K562 (cell line): Measurements from ENCODE around the gene NUF2. TPM values are rescaled to one million over a fixed set of nuclear protein-coding genes. Genes with fewer than 3 reads are reported as not detected.

Experiments
- ATAC-seq: fragments of 200-7000 bp; cut with Tn5 transposase; 3 replicates; pipeline ENCODE4 v1.9.1; 2020; ENCODE audit warnings: moderate library complexity
- BruUV-seq: library from RNA; stranded (reverse); fragments of 400-500 nt; replicated peaks from 2 replicates; lab custom pipeline; 2021; lab: Mats Ljungman, UMichigan
- CTCF ChIA-PET: fragments of 300-600 bp; formaldehyde crosslinking; extraction: SDS; loops from one replicate; lab custom pipeline; 2021; ENCODE audit warnings: low intra/inter-chr PET ratio; lab: Yijun Ruan, JAX
- POLR2A ChIA-PET: fragments of 300-600, 350-650 bp; sonication (Branson Sonifier 250); formaldehyde crosslinking; extraction: SDS; loops from one replicate; lab custom pipeline; 2021; ENCODE audit warnings: antibody characterized with exemption, inconsistent platforms; lab: Yijun Ruan, JAX
- DNase-seq, 4 experiments: peaks; one replicate each; pipeline versions ENCODE4 v3.0.0 to v3.0.0-alpha.2; 2011 to 2018; ENCODE audit warnings: low spot score in 3 of 4, mixed read lengths in 3 of 4; ENCODE audit errors: extremely low read depth in 1 of 4
- FAIRE-seq: peaks from 2 replicates; lab custom pipeline; 2011; peaks lifted over from hg19 to GRCh38; lab: Jason Lieb, UNC
- H2AFZ ChIP-seq: 2 replicates; pipeline ENCODE4 v1.6.0; 2011; ENCODE audit warnings: low read depth, low read length, control low read depth, inconsistent platforms
- H3K27ac ChIP-seq: fragments of 200-600 bp; 3 replicates; pipeline ENCODE4 v1.8.0; 2011; ENCODE audit warnings: low read depth, mild to moderate bottlenecking, control low read depth, inconsistent platforms, low read length, moderate library complexity, mixed read lengths; ENCODE audit errors: extremely low read depth
- H3K27me3 ChIP-seq, 2 experiments: fragments of 300-600 bp in 1 of 2; 2 replicates in 1 of 2; 3 replicates in 1 of 2; pipeline versions ENCODE4 v1.6.0 to v1.8.0; 2011; ENCODE audit warnings: inconsistent platforms in 2 of 2, low read length in 2 of 2, mild to moderate bottlenecking in 1 of 2, mixed read lengths in 1 of 2, moderate library complexity in 1 of 2; ENCODE audit not compliant: control insufficient read depth in 2 of 2, insufficient read depth in 2 of 2
- H3K36me3 ChIP-seq: fragments of 300-600 bp; 3 replicates; pipeline ENCODE4 v1.8.0; 2011; ENCODE audit warnings: mild to moderate bottlenecking, low read length, inconsistent platforms; ENCODE audit not compliant: control insufficient read depth, insufficient read depth
- H3K4me1 ChIP-seq, 2 experiments: fragments of 200-600 bp in 1 of 2; replicated peaks in 1 of 2; 2 replicates in 1 of 2; 3 replicates in 1 of 2; pipeline versions ENCODE4 v1.5.1 to v1.8.0; 2011; ENCODE audit warnings: inconsistent platforms in 2 of 2, low read length in 2 of 2, mild to moderate bottlenecking in 1 of 2, mixed read lengths in 1 of 2, moderate library complexity in 1 of 2; ENCODE audit not compliant: control insufficient read depth in 2 of 2, insufficient read depth in 2 of 2
- H3K4me2 ChIP-seq: 2 replicates; pipeline ENCODE4 v1.6.1; 2011; ENCODE audit warnings: low read length, control low read depth, inconsistent platforms, mixed read lengths; ENCODE audit not compliant: insufficient read depth
- H3K4me3 ChIP-seq: fragments of 200-600 bp; sonication (generic), shearing (Covaris generic); 2 replicates; pipeline ENCODE4 v1.5.1; 2016; ENCODE audit warnings: control low read depth, inconsistent platforms
- H3K79me2 ChIP-seq: fragments of 200-600 bp; 3 replicates; pipeline ENCODE4 v1.8.0; 2011; ENCODE audit warnings: low read length, inconsistent platforms; ENCODE audit not compliant: control insufficient read depth, insufficient read depth
- H3K9ac ChIP-seq, 2 experiments: 2 replicates each; pipeline versions ENCODE4 v1.6.0 to v1.6.1; 2011; ENCODE audit warnings: low read depth in 2 of 2, low read length in 2 of 2, control low read depth in 1 of 2, inconsistent platforms in 1 of 2, mild to moderate bottlenecking in 1 of 2, mixed read lengths in 1 of 2; ENCODE audit not compliant: insufficient read depth in 1 of 2
- H3K9me1 ChIP-seq: one replicate; pipeline ENCODE4 v1.6.0; 2011; ENCODE audit warnings: inconsistent platforms, mild to moderate bottlenecking, low read length, moderate library complexity; ENCODE audit not compliant: control insufficient read depth, insufficient read depth
- H3K9me3 ChIP-seq: replicated peaks from 2 replicates; pipeline ENCODE4 v1.5.1; 2011; ENCODE audit warnings: low read depth, low read length, inconsistent platforms; ENCODE audit not compliant: control insufficient read depth, insufficient read depth
- H4K20me1 ChIP-seq: replicated peaks from 2 replicates; pipeline ENCODE4 v1.6.1; 2011; ENCODE audit warnings: low read length, inconsistent platforms, mixed read lengths; ENCODE audit not compliant: control insufficient read depth, insufficient read depth
- TEAD1 ChIP-seq, 2 experiments: fragments of 450-650 bp in 1 of 2; sonication (generic) in 1 of 2; formaldehyde crosslinking; IDR thresholded peaks; 2 replicates each; pipeline versions ENCODE4 v1.4.0 to v1.8.0; 2020 to 2022; ENCODE audit warnings: mild to moderate bottlenecking in 2 of 2, missing genetic modification reagents in 1 of 2
- TEAD4 ChIP-seq, 2 experiments: sonication (generic) in 1 of 2; formaldehyde crosslinking in 1 of 2; IDR thresholded peaks; 2 replicates each; pipeline versions ENCODE4 v1.6.1 to v1.8.0; 2012 to 2022; ENCODE audit warnings: borderline replicate concordance in 1 of 2, inconsistent platforms in 1 of 2, low read length in 1 of 2, mild to moderate bottlenecking in 1 of 2, missing genetic modification reagents in 1 of 2
- ZNF12 ChIP-seq: sonication (generic); formaldehyde crosslinking; IDR thresholded peaks from 2 replicates; pipeline ENCODE4 v1.4.0; 2020; ENCODE audit warnings: mild to moderate bottlenecking, missing genetic modification reagents
- WGBS: fragments of 100-300 bp; shearing (Covaris generic); methylation state at CpG from one replicate; pipeline ENCODE4 v1.1.6; 2016; ENCODE audit warnings: low coverage, mixed read lengths; ENCODE audit not compliant: insufficient coverage; ENCODE audit errors: missing lambda C conversion rate; 5-methylcytosine and 5-hydroxymethylcytosine counted together
- in situ Hi-C: fragments of 300-500 bp; cut with MboI; formaldehyde crosslinking; loops from 4 replicates; pipeline ENCODE4 v1.15.0; 2018; ENCODE audit warnings: inconsistent platforms, mixed read lengths
- intact Hi-C: fragments of 100-400 bp; cut with micrococcal nuclease; formaldehyde crosslinking; loops from 2 replicates; pipeline ENCODE4 v1.14.2; 2022
- polyA plus RNA-seq, 8 experiments: library from polyadenylated mRNA; depleted of rRNA in 4 of 8; stranded (reverse) in 5 of 8; unstranded in 3 of 8; fragments of >200 nt; fragmentation: Nextera tagmentation in 2 of 8; fragmentation: Illumina TruSeq in 1 of 8; extraction: Ambion mirVana in 2 of 8; extraction: Trizol in 1 of 8; gene quantifications; 2 replicates each; pipeline versions ENCODE4 v1.2.1 to v1.2.3, GENCODE V29; 2011 to 2014; ENCODE audit warnings: inconsistent platforms in 1 of 8, missing spikeins in 1 of 8
- total RNA-seq, 7 experiments: library from RNA; depleted of rRNA in 6 of 7; stranded (reverse); fragments of >200 nt in 6 of 7; fragmentation: Illumina TruSeq in 2 of 7; extraction: Trizol in 2 of 7; gene quantifications; 2 replicates each; pipeline versions ENCODE4 v1.2.1 to v1.2.3, GENCODE V29; 2011 to 2021; ENCODE audit warnings: low replicate concordance in 1 of 7
- TF ChIP-seq, protein P1 (sequence below): fragments of 250-450 bp; sonication (Bioruptor Pico); IDR thresholded peaks from 2 replicates; pipeline ENCODE4 v1.8.0; 2022; ENCODE audit warnings: inconsistent platforms
- TF ChIP-seq, protein P2 (sequence below): fragments of 450-650 bp; conservative IDR thresholded peaks from 2 replicates; pipeline ENCODE4 v1.6.1; 2016; ENCODE audit warnings: missing genetic modification characterization, low read depth, mild to moderate bottlenecking, control low read depth, missing compliant biosample characterization

The NUF2 gene
- total and polyA plus RNA-seq, 9 of the 15 experiments (the other 6 are each of a cell fraction or from before 2014, with no cell fraction given): 42.5 to 90.0 (median 60.3) TPM

DNA sequence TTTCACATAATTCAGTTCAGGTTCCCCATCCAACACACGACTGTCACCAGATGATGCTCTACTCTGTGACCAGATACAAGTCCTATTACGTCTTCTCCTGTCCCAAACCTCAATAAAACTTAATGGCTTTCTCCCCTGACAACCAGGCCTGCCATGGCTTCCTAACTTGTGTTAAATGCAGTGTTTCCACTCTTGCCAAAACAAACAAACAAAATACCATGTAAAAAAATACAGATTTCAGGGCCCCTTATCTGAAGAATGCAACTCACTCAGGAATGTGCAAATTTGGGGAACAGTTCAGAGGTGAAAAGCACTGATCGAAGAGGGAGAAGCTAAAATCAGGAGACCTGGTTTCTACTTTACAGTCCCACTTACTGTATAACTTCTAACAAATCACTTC, 863 bp upstream of the NUF2 start:
- Histone ChIP-seq H3K27me3 (no peaks in the 10 kb centered on the region), H3K4me3 (peak overlapping the region; percentile 60), H3K4me1 (peaks cover 0 to 4% of the 10 kb centered on the region in 2 experiments; a peak in 1 of 5 replicates), H3K36me3 (peaks cover 26% of the 10 kb centered on the region), H3K27ac (peak overlapping the region; percentile 67), H3K4me2 (peak overlapping the region; percentile 96)
- CTCF ChIA-PET: no interaction called here
- BruUV-seq: no TSS peak
- in situ Hi-C loops: no loop called here
- 0 out of 4 replicates have a peak, but pooled peaks of 1 of the 2 experiments have one; percentile 44 for TF ChIP-seq TEAD1 (CRISPR knock-in tag; IDR thresholded peaks at IDR 0.05)
- TF ChIP-seq, protein P1, sequence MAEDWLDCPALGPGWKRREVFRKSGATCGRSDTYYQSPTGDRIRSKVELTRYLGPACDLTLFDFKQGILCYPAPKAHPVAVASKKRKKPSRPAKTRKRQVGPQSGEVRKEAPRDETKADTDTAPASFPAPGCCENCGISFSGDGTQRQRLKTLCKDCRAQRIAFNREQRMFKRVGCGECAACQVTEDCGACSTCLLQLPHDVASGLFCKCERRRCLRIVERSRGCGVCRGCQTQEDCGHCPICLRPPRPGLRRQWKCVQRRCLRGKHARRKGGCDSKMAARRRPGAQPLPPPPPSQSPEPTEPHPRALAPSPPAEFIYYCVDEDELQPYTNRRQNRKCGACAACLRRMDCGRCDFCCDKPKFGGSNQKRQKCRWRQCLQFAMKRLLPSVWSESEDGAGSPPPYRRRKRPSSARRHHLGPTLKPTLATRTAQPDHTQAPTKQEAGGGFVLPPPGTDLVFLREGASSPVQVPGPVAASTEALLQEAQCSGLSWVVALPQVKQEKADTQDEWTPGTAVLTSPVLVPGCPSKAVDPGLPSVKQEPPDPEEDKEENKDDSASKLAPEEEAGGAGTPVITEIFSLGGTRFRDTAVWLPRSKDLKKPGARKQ (CRISPR knock-in tag): no peak
- peak; percentile 42; the same call in 1 of the 2 replicates for TF ChIP-seq TEAD4 (IDR thresholded peaks at IDR 0.05; ENCODE audit: low read length)
- TF ChIP-seq TEAD4 (CRISPR knock-in tag; IDR thresholded peaks at IDR 0.05; ENCODE audit: borderline replicate concordance): no peak
- TF ChIP-seq ZNF12 (CRISPR knock-in tag): no peak
- TF ChIP-seq, protein P2, sequence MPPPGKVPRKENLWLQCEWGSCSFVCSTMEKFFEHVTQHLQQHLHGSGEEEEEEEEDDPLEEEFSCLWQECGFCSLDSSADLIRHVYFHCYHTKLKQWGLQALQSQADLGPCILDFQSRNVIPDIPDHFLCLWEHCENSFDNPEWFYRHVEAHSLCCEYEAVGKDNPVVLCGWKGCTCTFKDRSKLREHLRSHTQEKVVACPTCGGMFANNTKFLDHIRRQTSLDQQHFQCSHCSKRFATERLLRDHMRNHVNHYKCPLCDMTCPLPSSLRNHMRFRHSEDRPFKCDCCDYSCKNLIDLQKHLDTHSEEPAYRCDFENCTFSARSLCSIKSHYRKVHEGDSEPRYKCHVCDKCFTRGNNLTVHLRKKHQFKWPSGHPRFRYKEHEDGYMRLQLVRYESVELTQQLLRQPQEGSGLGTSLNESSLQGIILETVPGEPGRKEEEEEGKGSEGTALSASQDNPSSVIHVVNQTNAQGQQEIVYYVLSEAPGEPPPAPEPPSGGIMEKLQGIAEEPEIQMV (tag): 0 out of 2 replicates have a peak, but pooled peaks have one; percentile 7
- TF ChIP-seq, all 486 proteins: peak for 3
- Histone ChIP-seq H4K20me1 (no peaks in the 10 kb centered on the region), H3K9me1 (no peaks in the 10 kb centered on the region), H3K9ac (peak overlapping the region; percentile 84 to 92), H2AFZ (peak overlapping the region; percentile 87), H3K79me2 (peaks cover 46% of the 10 kb centered on the region), H3K9me3 (no peaks in the 10 kb centered on the region)
- intact Hi-C loops: no loop called here
- POLR2A ChIA-PET: interaction anchor here (0.5 kb wide), 1 partner anchor 724 kb away, joined by 3 read pairs; no protein-coding TSS in a partner anchor
- ATAC-seq (no peak), DNase-seq (no peak), FAIRE-seq (no peak)
- WGBS: 3% methylated on average over 3 of the region's 3 CpGs
